Body of pancreas (tissue), 4 donors: ENCODE data around the gene SLC7A6. TPM values are rescaled to one million over a fixed set of nuclear protein-coding genes. Genes with fewer than 3 reads are reported as not detected.

ENCODE experiments used
- ATAC-seq: fragments of 150-250 bp; one replicate; pipeline ENCODE4 v1.9.1; 2016
- DNase-seq, 4 donors: peaks; one replicate each; pipeline ENCODE4 v3.0.0-alpha.2; 2019
- H3K27ac ChIP-seq, 4 donors: fragments of 200-600 bp; sonication (generic); 1 replicate in 3 of 4; 2 replicates in 1 of 4; pipeline versions ENCODE4 v1.5.1 to v1.6.1; 2016 to 2019; ENCODE audit warnings: mild to moderate bottlenecking in 1 of 4, mixed read lengths in 1 of 4, moderate library complexity in 1 of 4
- H3K27me3 ChIP-seq, 2 donors: fragments of 200-600 bp; sonication (generic); one replicate each; pipeline ENCODE4 v1.6.0; 2016; ENCODE audit warnings: mild to moderate bottlenecking in 1 of 2
- H3K36me3 ChIP-seq, 2 donors: fragments of 200-600 bp; sonication (generic); replicated peaks in 1 of 2; 2 replicates each; pipeline ENCODE4 v1.5.1; 2016; ENCODE audit warnings: low read depth in 2 of 2; ENCODE audit not compliant: insufficient read depth in 1 of 2
- H3K4me1 ChIP-seq: fragments of 200-600 bp; sonication (generic); one replicate; pipeline ENCODE4 v1.6.0; 2016
- H3K4me3 ChIP-seq, 2 donors: fragments of 200-600 bp; sonication (generic); 1 replicate in 1 of 2; 2 replicates in 1 of 2; pipeline ENCODE4 v1.5.1; 2016 to 2019
- H3K9me3 ChIP-seq, 3 donors: fragments of 200-600 bp; sonication (generic); 1 replicate in 2 of 3; 2 replicates in 1 of 3; pipeline ENCODE4 v1.5.1; 2016
- POLR2A ChIP-seq, 3 donors: fragments of 450-650 bp; IDR thresholded peaks; one replicate each; pipeline ENCODE4 v1.6.1; 2016; ENCODE audit warnings: antibody characterized with exemption in 3 of 3, mild to moderate bottlenecking in 2 of 3
- WGBS, 2 donors: methylation state at CpG; one replicate each; pipeline ENCODE4 v1.1.5; 2017; 5-methylcytosine and 5-hydroxymethylcytosine counted together
- intact Hi-C: fragments of 100-400 bp; cut with DNase I; formaldehyde crosslinking; loops from one replicate; pipeline ENCODE4 v1.15.1; 2023
- total RNA-seq, 2 donors: library from RNA; depleted of rRNA; stranded (reverse); fragments of >200 nt; gene quantifications; one replicate each; pipeline ENCODE4 v1.1.0, GENCODE V29; 2016
- TF ChIP-seq, protein P1 (sequence below), 7 experiments: fragments of 450-650 bp in 4 of 7; fragments of 200-600 bp in 3 of 7; sonication (generic) in 3 of 7; IDR thresholded peaks; one replicate each; pipeline ENCODE4 v1.5.1; 2016 to 2019; ENCODE audit warnings: antibody characterized with exemption in 7 of 7

The SLC7A6 gene
- total RNA-seq, 2 donors from 2014 or later = 10.9 to 23.4 TPM

DNA sequence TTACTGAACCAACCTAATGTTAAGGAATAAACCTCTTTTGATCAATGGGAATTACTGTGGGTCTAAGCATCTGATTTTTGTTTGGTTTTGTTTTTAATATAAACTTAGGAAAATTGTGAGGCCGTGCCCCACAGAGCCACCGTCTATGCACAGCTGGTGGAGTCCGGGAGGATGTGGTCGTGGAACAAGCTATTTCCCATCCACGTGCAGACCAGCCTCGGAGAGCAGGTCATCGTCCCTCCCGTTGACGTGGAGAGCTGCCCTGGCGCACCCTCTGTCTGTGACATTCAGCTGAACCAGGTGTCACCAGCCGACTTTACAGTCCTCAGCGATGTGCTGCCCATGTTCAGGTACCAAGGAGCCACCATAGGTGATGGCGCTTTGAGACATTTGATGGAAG lies 74.9 kb downstream of the SLC7A6 start:
- no peak overlapping the region for H3K27ac ChIP-seq
- DNase-seq = no peak
- H3K9me3 ChIP-seq = no peaks in the 10 kb centered on the region
- H3K4me3 ChIP-seq = no peak overlapping the region
- no peaks in the 10 kb centered on the region for H3K27me3 ChIP-seq
- no peak for TF ChIP-seq POLR2A (IDR thresholded peaks at IDR 0.05)
- TF ChIP-seq, protein P1, sequence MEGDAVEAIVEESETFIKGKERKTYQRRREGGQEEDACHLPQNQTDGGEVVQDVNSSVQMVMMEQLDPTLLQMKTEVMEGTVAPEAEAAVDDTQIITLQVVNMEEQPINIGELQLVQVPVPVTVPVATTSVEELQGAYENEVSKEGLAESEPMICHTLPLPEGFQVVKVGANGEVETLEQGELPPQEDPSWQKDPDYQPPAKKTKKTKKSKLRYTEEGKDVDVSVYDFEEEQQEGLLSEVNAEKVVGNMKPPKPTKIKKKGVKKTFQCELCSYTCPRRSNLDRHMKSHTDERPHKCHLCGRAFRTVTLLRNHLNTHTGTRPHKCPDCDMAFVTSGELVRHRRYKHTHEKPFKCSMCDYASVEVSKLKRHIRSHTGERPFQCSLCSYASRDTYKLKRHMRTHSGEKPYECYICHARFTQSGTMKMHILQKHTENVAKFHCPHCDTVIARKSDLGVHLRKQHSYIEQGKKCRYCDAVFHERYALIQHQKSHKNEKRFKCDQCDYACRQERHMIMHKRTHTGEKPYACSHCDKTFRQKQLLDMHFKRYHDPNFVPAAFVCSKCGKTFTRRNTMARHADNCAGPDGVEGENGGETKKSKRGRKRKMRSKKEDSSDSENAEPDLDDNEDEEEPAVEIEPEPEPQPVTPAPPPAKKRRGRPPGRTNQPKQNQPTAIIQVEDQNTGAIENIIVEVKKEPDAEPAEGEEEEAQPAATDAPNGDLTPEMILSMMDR (IDR thresholded peaks at IDR 0.05) = no peak
- peaks cover 0 to 21% of the 10 kb centered on the region in 2 donors for H3K36me3 ChIP-seq
- ATAC-seq = no peak
- no peaks in the 10 kb centered on the region for H3K4me1 ChIP-seq
- intact Hi-C loops = no loop called here
- WGBS, 2 donors = 90 to 92% methylated on average over 13 of the region's 13 CpGs

DNA sequence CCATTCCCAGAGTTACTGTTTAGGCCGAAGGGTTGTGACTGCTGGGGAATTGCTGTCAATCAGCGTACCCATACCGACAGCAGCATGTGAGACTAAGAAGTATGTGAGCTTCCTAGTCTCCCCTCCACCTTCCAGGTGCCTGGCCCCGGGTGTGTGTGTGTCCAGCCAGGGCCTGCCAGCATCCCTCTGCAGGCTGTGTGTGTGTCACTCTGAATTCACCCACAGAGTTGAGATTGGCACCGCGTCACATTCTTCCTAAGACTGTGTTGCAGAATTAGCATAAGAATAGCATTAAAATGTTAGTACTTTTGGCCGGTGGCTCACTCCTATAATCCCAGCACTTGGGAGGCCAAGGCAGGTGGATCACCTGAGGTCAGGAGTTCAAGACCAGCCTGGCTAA lies 78.3 kb downstream of the SLC7A6 start:
- no peak for TF ChIP-seq POLR2A (IDR thresholded peaks at IDR 0.05)
- TF ChIP-seq, protein P1 (IDR thresholded peaks at IDR 0.05) = no peak
- H3K4me1 ChIP-seq = no peaks in the 10 kb centered on the region
- no peaks in the 10 kb centered on the region for H3K27me3 ChIP-seq
- 86 to 90% methylated on average over 2 to 7 of the region's 7 CpGs for WGBS, 2 donors
- DNase-seq (no peak), ATAC-seq (no peak)
- intact Hi-C loops = no loop called here
- peaks cover 0 to 23% of the 10 kb centered on the region in 2 donors for H3K36me3 ChIP-seq
- no peak overlapping the region for H3K27ac ChIP-seq
- H3K4me3 ChIP-seq = no peak overlapping the region
- no peaks in the 10 kb centered on the region for H3K9me3 ChIP-seq

DNA sequence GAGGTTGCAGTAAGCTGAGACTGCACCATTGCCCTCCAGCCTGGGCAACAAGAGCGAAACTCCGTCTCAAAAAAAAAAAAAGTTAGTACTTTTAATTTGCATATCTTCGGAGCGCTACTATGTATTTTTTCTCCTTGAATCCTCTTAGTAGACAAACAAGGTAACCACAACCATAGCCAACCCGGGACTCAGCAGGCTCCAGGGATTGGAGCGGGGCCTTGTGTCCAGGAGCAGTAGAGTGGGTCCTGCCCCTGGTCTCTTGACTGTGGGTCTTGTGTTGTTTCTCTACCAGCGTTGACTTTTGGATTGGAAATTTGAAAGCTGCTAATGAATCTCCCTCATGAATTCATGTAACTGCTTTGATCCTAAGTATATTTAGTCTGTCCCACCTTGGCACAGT lies 78.8 kb downstream of the SLC7A6 start:
- ATAC-seq = no peak
- Histone ChIP-seq H3K27ac (no peak overlapping the region), H3K4me3 (no peak overlapping the region), H3K36me3 (peaks cover 0 to 19% of the 10 kb centered on the region in 2 donors), H3K27me3 (no peaks in the 10 kb centered on the region), H3K4me1 (no peaks in the 10 kb centered on the region), H3K9me3 (no peaks in the 10 kb centered on the region)
- no peak for TF ChIP-seq POLR2A (IDR thresholded peaks at IDR 0.05)
- TF ChIP-seq, protein P1 (IDR thresholded peaks at IDR 0.05) = no peak
- 86 to 90% methylated on average over 7 of the region's 7 CpGs for WGBS, 2 donors
- intact Hi-C loops = no loop called here
- DNase-seq = no peak

DNA sequence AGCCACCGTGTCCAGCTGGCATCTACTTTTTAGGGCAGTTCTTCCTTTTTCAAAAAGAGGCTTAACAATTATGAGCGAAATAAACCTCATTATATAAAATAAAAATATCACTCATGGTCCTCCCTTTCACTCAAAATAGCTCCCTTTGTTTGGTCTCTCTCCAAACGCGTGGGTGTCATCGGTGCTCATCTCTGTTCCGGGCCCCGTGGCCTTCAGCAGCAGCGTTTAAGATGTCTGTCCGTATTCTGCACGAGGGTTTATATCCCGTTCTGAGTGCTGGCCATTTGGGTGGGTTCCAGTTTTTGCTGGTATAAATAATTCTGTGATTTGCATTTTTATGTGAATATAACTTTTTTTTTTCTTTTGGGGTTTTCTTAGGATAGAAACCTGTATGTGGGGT lies 79.9 kb downstream of the SLC7A6 start:
- DNase-seq = no peak
- TF ChIP-seq, protein P1 (IDR thresholded peaks at IDR 0.05) = no peak
- no peak for TF ChIP-seq POLR2A (IDR thresholded peaks at IDR 0.05)
- WGBS, 2 donors = 75 to 82% methylated on average over 11 of the region's 11 CpGs
- Histone ChIP-seq H3K27ac (no peak overlapping the region), H3K9me3 (no peaks in the 10 kb centered on the region), H3K4me1 (no peaks in the 10 kb centered on the region), H3K4me3 (no peak overlapping the region), H3K27me3 (no peaks in the 10 kb centered on the region), H3K36me3 (peaks cover 0 to 19% of the 10 kb centered on the region in 2 donors)
- intact Hi-C loops = no loop called here
- ATAC-seq = no peak

DNA sequence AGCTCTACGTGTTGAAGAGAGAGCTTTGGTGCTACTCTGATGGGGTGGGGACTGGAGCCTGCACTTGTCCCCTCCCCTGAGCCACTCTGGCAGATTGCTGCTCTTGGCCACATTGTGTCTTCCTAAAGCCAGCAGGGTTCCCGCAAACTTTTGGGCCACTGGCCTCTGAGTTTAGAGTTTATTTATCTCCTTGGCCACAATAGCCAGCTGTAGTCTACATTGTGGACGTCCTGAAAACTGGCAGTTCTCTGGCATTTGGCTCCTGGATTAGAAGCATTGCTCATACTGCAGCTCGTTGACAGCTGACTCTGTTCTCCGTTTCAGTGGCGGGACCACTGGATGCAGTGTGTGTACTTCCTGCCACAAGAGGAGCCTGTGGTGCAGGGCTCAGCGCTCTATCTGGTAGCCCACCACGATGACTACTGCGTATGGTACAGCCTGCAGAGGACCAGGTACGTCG lies 81.1 kb downstream of the SLC7A6 start:
- Histone ChIP-seq H3K9me3 (no peaks in the 10 kb centered on the region), H3K4me3 (no peak overlapping the region), H3K36me3 (peaks cover 0 to 9% of the 10 kb centered on the region in 2 donors), H3K27me3 (no peaks in the 10 kb centered on the region), H3K4me1 (no peaks in the 10 kb centered on the region), H3K27ac (no peak overlapping the region)
- TF ChIP-seq, protein P1 (IDR thresholded peaks at IDR 0.05) = no peak
- TF ChIP-seq POLR2A (IDR thresholded peaks at IDR 0.05) = no peak
- no peak for ATAC-seq
- WGBS, 2 donors = 75 to 90% methylated on average over 3 to 11 of the region's 11 CpGs
- intact Hi-C loops = no loop called here
- DNase-seq = no peak
